ENCODE data around the gene TYRP1. TPM values are rescaled to one million over a fixed set of nuclear protein-coding genes. Genes with fewer than 3 reads are reported as not detected.

TYRP1 gene
- not detected in 2 replicates for total RNA-seq

GRCh38 chr9:12693141-12693540 is at the start of gene TYRP1:
Gene TYRP1, plus strand, starts transcription at chr9:12693385. Its CDS starts 612 bp downstream, at chr9:12693997.
- TF ChIP-seq, protein P1, sequence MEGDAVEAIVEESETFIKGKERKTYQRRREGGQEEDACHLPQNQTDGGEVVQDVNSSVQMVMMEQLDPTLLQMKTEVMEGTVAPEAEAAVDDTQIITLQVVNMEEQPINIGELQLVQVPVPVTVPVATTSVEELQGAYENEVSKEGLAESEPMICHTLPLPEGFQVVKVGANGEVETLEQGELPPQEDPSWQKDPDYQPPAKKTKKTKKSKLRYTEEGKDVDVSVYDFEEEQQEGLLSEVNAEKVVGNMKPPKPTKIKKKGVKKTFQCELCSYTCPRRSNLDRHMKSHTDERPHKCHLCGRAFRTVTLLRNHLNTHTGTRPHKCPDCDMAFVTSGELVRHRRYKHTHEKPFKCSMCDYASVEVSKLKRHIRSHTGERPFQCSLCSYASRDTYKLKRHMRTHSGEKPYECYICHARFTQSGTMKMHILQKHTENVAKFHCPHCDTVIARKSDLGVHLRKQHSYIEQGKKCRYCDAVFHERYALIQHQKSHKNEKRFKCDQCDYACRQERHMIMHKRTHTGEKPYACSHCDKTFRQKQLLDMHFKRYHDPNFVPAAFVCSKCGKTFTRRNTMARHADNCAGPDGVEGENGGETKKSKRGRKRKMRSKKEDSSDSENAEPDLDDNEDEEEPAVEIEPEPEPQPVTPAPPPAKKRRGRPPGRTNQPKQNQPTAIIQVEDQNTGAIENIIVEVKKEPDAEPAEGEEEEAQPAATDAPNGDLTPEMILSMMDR (conservative IDR thresholded peaks at IDR 0.05; ENCODE audit: low read depth, low read length), result no peak
- DNase-seq (ENCODE audit: low read depth), result no peak
- no peak within 1 kb of the TSS for H3K4me3 ChIP-seq (ENCODE audit: low read depth, low read length)

DNA sequence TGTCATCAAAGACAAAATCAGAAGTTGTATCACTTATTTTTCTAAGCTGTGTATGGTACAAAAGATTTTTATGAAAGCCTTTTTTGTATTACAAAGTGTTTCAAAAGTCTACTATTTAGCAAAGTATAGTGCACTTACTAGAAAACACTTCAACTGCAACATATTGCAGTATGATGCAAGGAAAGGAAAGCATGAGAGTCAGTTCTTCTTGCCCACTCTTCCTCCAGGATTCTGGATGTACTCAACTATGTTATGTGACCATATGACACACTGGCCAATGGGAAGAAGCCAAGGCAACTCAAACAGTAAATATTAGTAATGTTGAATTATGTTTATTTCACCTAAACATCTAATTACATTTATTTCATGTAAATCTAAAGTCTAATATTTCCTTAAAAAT is 49.5 kb upstream of the TYRP1 start:
- no peak for DNase-seq (ENCODE audit: low read depth)
- no peak overlapping the region for H3K4me3 ChIP-seq (ENCODE audit: low read depth, low read length)
- TF ChIP-seq, protein P1 (conservative IDR thresholded peaks at IDR 0.05; ENCODE audit: low read depth, low read length), result no peak

DNA sequence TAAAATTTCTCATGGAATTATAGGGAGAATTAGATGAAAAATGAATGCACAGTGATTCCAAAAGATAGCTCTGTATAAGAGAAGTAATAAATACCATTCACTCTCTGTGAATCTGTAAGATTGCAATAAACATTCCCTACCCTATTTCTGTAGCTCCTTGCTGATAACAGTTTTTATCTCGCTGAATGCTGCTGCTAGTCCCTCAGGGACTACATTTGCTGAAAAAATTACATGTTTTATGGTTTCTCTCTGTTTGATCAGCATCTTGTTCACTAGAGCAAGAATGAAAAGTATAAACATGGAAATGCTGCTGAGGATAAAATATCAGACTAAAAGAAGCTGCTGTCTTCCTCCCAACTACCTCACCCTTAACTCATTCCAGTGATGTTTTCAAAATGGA is 44.3 kb upstream of the TYRP1 start:
- no peak for DNase-seq (ENCODE audit: low read depth)
- no peak overlapping the region for H3K4me3 ChIP-seq (ENCODE audit: low read depth, low read length)
- TF ChIP-seq, protein P1 (conservative IDR thresholded peaks at IDR 0.05; ENCODE audit: low read depth, low read length), result no peak

DNA sequence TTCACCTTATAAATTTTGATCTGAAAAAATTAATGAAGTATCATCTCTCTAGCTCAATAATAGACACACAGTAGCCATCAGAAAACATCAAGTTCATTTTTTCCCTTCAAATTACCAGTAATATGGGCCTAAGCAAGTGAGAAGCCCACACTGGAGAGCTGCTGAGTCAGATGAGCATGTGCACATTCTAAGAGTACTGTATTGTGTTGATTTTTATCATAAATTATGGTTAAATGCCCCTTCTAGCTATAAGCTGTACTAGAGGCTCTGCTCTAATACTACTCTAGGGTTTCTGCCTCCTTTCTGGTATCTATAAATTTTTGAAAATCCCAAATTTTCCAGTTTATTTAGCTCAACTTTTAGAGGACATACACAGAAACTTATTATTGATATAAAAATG is 42.1 kb upstream of the TYRP1 start:
- TF ChIP-seq, protein P1 (conservative IDR thresholded peaks at IDR 0.05; ENCODE audit: low read depth, low read length), result no peak
- DNase-seq (ENCODE audit: low read depth), result no peak
- H3K4me3 ChIP-seq (ENCODE audit: low read depth, low read length), result no peak overlapping the region

GRCh38 chr9:12652973-12653372 is 40.2 kb upstream of the TYRP1 start:
- no peak for DNase-seq (ENCODE audit: low read depth)
- no peak overlapping the region for H3K4me3 ChIP-seq (ENCODE audit: low read depth, low read length)
- TF ChIP-seq, protein P1 (conservative IDR thresholded peaks at IDR 0.05; ENCODE audit: low read depth, low read length), result no peak

GRCh38 chr9:12656803-12657202 is 36.4 kb upstream of the TYRP1 start:
- DNase-seq (ENCODE audit: low read depth), result no peak
- TF ChIP-seq, protein P1 (conservative IDR thresholded peaks at IDR 0.05; ENCODE audit: low read depth, low read length), result no peak
- no peak overlapping the region for H3K4me3 ChIP-seq (ENCODE audit: low read depth, low read length)

- no peak overlapping the region for H3K4me3 ChIP-seq (ENCODE audit: low read depth, low read length)
- no peak for DNase-seq (ENCODE audit: low read depth)
- TF ChIP-seq, protein P1 (conservative IDR thresholded peaks at IDR 0.05; ENCODE audit: low read depth, low read length), result no peak
Observed at GRCh38 chr9:12657233-12657632, 36.0 kb upstream of the TYRP1 start.

Data from epithelial cell of proximal tubule (primary cell).